KMS-11 (cell line): ENCODE results near the gene STX1A.
A peak's percentile ranks its signal among the peaks of the same experiment; 100 is the strongest.
"Not testable (repeated sequence)": the region's sequence is repeated elsewhere in the genome, so short reads cannot be mapped to it uniquely, and the experiment has no call there.

Experiments
- H2AFZ ChIP-seq: fragments of 200-600 bp; sonication (generic); 2 replicates; pipeline ENCODE4 v1.6.1; 2016; ENCODE audit warnings: antibody characterized with exemption, mixed run types, low read depth
- H3K27ac ChIP-seq: fragments of 200-600 bp; sonication (generic); 2 replicates; pipeline ENCODE4 v1.6.1; 2016; ENCODE audit warnings: mild to moderate bottlenecking, mixed run types
- H3K27me3 ChIP-seq: fragments of 200-600 bp; sonication (generic); 2 replicates; pipeline ENCODE4 v1.6.1; 2017; ENCODE audit warnings: mild to moderate bottlenecking, low read depth, mixed run types, moderate library complexity; ENCODE audit not compliant: insufficient read depth
- H3K36me3 ChIP-seq: fragments of 200-600 bp; sonication (generic); 2 replicates; pipeline ENCODE4 v1.6.1; 2017; ENCODE audit warnings: mild to moderate bottlenecking, mixed run types; ENCODE audit not compliant: insufficient read depth
- H3K4me1 ChIP-seq: fragments of 200-600 bp; sonication (generic); 2 replicates; pipeline ENCODE4 v1.6.1; 2016; ENCODE audit warnings: mild to moderate bottlenecking, low read depth, mixed run types; ENCODE audit not compliant: poor library complexity, severe bottlenecking
- H3K4me2 ChIP-seq: fragments of 200-600 bp; sonication (generic); 2 replicates; pipeline ENCODE4 v1.7.0; 2016; ENCODE audit warnings: mild to moderate bottlenecking, mixed run types
- H3K4me3 ChIP-seq: fragments of 200-600 bp; sonication (generic); IDR thresholded peaks from 2 replicates; pipeline ENCODE4 v1.6.1; 2017; ENCODE audit warnings: low read depth, low read length, mixed read lengths; ENCODE audit not compliant: insufficient read depth
- H3K79me2 ChIP-seq: fragments of 200-600 bp; sonication (generic); 2 replicates; pipeline ENCODE4 v1.6.1; 2016; ENCODE audit warnings: low read depth, mixed run types; ENCODE audit not compliant: insufficient read depth
- H3K9ac ChIP-seq: fragments of 200-600 bp; sonication (generic); 2 replicates; pipeline ENCODE4 v1.6.1; 2016; ENCODE audit warnings: mild to moderate bottlenecking, mixed run types
- H4K20me1 ChIP-seq: fragments of 200-600 bp; sonication (generic); 2 replicates; pipeline ENCODE4 v1.6.1; 2016; ENCODE audit warnings: mild to moderate bottlenecking, mixed run types; ENCODE audit not compliant: insufficient read depth
- CTCF ChIP-seq: fragments of 200-600 bp; sonication (generic); conservative IDR thresholded peaks from 2 replicates; pipeline ENCODE4 v1.6.1; 2017; ENCODE audit warnings: low read depth, mild to moderate bottlenecking, antibody characterized with exemption, low read length, moderate library complexity, mixed read lengths

STX1A gene

GRCh38 chr7:73681031-73681430, 38.4 kb downstream of the STX1A start:
- peak overlapping the region; percentile 96 for H3K4me2 ChIP-seq
- peaks cover 62% of the 10 kb centered on the region for H3K79me2 ChIP-seq
- no peak overlapping the region for H3K4me3 ChIP-seq

GRCh38 chr7:73680501-73680900, 39.0 kb downstream of the STX1A start:
- H3K4me1 ChIP-seq: peaks cover 38% of the 10 kb centered on the region
- peak overlapping the region; percentile 74 for H3K27ac ChIP-seq
- H3K9ac ChIP-seq: no peak overlapping the region; the same call in 1 of the 2 replicates
- no peaks in the 10 kb centered on the region for H3K36me3 ChIP-seq
- H3K4me3 ChIP-seq: no peak overlapping the region
- peaks cover 56% of the 10 kb centered on the region for H3K79me2 ChIP-seq
- TF ChIP-seq CTCF: no peak
- no peak overlapping the region for H2AFZ ChIP-seq
- H3K4me2 ChIP-seq: peak overlapping the region; percentile 96
- H4K20me1 ChIP-seq: no peaks in the 10 kb centered on the region
- no peaks in the 10 kb centered on the region for H3K27me3 ChIP-seq

More at GRCh38 chr7:73681031-73681430, 38.4 kb downstream of the STX1A start:
- Histone ChIP-seq H3K36me3 (no peaks in the 10 kb centered on the region), H3K9ac (no peak overlapping the region; the same call in 1 of the 2 replicates), H2AFZ (no peak overlapping the region), H3K27ac (peak overlapping the region; percentile 74; the same call in 1 of the 2 replicates), H3K27me3 (no peaks in the 10 kb centered on the region), H3K4me1 (peaks cover 38% of the 10 kb centered on the region), H4K20me1 (no peaks in the 10 kb centered on the region)
- no peak for TF ChIP-seq CTCF

GRCh38 chr7:73679709-73680108, 39.8 kb downstream of the STX1A start:
- Histone ChIP-seq H3K4me1 (peaks cover 38% of the 10 kb centered on the region), H3K4me3 (no peak overlapping the region), H3K27me3 (no peaks in the 10 kb centered on the region), H3K4me2 (peak overlapping the region; percentile 96), H3K9ac (peak overlapping the region; percentile 22; the same call in 1 of the 2 replicates), H4K20me1 (no peaks in the 10 kb centered on the region), H3K27ac (peak overlapping the region; percentile 74), H3K79me2 (peaks cover 48% of the 10 kb centered on the region), H3K36me3 (no peaks in the 10 kb centered on the region), H2AFZ (no peak overlapping the region)
- TF ChIP-seq CTCF: no peak

GRCh38 chr7:73678862-73679261, 40.6 kb downstream of the STX1A start:
- Histone ChIP-seq H3K79me2 (peaks cover 40% of the 10 kb centered on the region), H2AFZ (no peak overlapping the region)

GRCh38 chr7:73676062-73676461, 43.4 kb downstream of the STX1A start:
- not testable (repeated sequence) for H3K4me2 ChIP-seq, H3K27me3 ChIP-seq, H2AFZ ChIP-seq, H4K20me1 ChIP-seq, H3K27ac ChIP-seq, H3K9ac ChIP-seq, H3K36me3 ChIP-seq, H3K4me3 ChIP-seq
- peaks cover 25% of the 10 kb centered on the region for H3K4me1 ChIP-seq
- peaks cover 17% of the 10 kb centered on the region for H3K79me2 ChIP-seq

More at GRCh38 chr7:73678862-73679261, 40.6 kb downstream of the STX1A start:
- TF ChIP-seq CTCF: no peak
- peak overlapping the region; percentile 96; the same call in 1 of the 2 replicates for H3K4me2 ChIP-seq
- H4K20me1 ChIP-seq: no peaks in the 10 kb centered on the region
- peaks cover 38% of the 10 kb centered on the region for H3K4me1 ChIP-seq
- no peaks in the 10 kb centered on the region for H3K27me3 ChIP-seq
- no peak overlapping the region for H3K4me3 ChIP-seq
- no peaks in the 10 kb centered on the region for H3K36me3 ChIP-seq
- H3K9ac ChIP-seq: no peak overlapping the region; the same call in 1 of the 2 replicates
- peak overlapping the region; percentile 74; the same call in 1 of the 2 replicates for H3K27ac ChIP-seq
